Measurements from ENCODE around the gene MAPK11.

- TF ChIP-seq, protein P1, sequence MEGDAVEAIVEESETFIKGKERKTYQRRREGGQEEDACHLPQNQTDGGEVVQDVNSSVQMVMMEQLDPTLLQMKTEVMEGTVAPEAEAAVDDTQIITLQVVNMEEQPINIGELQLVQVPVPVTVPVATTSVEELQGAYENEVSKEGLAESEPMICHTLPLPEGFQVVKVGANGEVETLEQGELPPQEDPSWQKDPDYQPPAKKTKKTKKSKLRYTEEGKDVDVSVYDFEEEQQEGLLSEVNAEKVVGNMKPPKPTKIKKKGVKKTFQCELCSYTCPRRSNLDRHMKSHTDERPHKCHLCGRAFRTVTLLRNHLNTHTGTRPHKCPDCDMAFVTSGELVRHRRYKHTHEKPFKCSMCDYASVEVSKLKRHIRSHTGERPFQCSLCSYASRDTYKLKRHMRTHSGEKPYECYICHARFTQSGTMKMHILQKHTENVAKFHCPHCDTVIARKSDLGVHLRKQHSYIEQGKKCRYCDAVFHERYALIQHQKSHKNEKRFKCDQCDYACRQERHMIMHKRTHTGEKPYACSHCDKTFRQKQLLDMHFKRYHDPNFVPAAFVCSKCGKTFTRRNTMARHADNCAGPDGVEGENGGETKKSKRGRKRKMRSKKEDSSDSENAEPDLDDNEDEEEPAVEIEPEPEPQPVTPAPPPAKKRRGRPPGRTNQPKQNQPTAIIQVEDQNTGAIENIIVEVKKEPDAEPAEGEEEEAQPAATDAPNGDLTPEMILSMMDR (IDR thresholded peaks at IDR 0.05): no peak
- TF ChIP-seq POLR2A (IDR thresholded peaks at IDR 0.05): no peak
Observed at GRCh38 chr22:50225200-50225969, 44.8 kb downstream of the MAPK11 start.

All from lower leg skin (tissue), 3 donors.